ENCODE results near the gene SRPK1. TPM values are rescaled to one million over a fixed set of nuclear protein-coding genes. Genes with fewer than 3 reads are reported as not detected.

The SRPK1 gene
- total RNA-seq, 2 experiments from 2014 or later: 100 to 118 TPM

- Mint-ChIP-seq H3K4me3 (no peak overlapping the region), H3K27ac (no peak overlapping the region), H3K4me1 (peaks cover 4% of the 10 kb centered on the region), H3K27me3 (no peaks in the 10 kb centered on the region), H3K9me3 (ENCODE audit: low read depth) (no peaks in the 10 kb centered on the region), H3K36me3 (ENCODE audit: low read depth) (peaks cover 70% of the 10 kb centered on the region)
- CTCF ChIA-PET: no interaction called here
- DNase-seq (no peak), ATAC-seq (no peak)
- POLR2A ChIA-PET: no interaction called here
- intact Hi-C loops (cut with DNase I, micrococcal nuclease): no loop called here
Measured at GRCh38 chr6:35856250-35856649, 64.6 kb downstream of the SRPK1 start.

GRCh38 chr6:35852994-35853393, 67.9 kb downstream of the SRPK1 start:
- Mint-ChIP-seq H3K36me3 (ENCODE audit: low read depth) (peaks cover 69% of the 10 kb centered on the region), H3K27me3 (no peaks in the 10 kb centered on the region), H3K4me3 (no peak overlapping the region), H3K27ac (no peak overlapping the region), H3K4me1 (no peaks in the 10 kb centered on the region), H3K9me3 (ENCODE audit: low read depth) (no peaks in the 10 kb centered on the region)
- ChIA-PET POLR2A (no interaction called here), CTCF (no interaction called here)
- ATAC-seq: no peak
- no peak for DNase-seq
- intact Hi-C loops (cut with DNase I, micrococcal nuclease): no loop called here

DNA sequence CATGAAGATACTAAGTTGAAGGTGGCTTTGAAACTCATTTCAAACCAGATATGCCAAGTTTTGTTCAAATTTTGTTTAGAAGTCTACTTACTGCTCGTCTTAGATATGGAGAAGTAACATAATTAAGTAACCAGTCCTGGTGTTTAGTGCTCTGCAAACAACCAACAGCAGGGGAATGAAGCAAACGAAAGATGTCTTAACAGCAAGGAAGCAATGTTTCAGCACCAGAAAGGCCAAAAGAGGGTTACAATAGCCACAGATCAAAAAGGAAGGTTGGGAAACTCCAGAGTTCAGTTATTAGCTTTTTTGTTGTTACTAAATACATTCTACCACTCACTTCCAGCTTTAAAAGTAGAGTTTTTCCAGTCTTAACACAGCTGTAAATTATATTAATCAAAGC, 70.7 kb downstream of the SRPK1 start:
- Mint-ChIP-seq H3K36me3 (ENCODE audit: low read depth) (peaks cover 69% of the 10 kb centered on the region), H3K9me3 (ENCODE audit: low read depth) (no peaks in the 10 kb centered on the region), H3K27me3 (no peaks in the 10 kb centered on the region), H3K27ac (no peak overlapping the region), H3K4me1 (no peaks in the 10 kb centered on the region), H3K4me3 (no peak overlapping the region)
- POLR2A ChIA-PET: no interaction called here
- intact Hi-C loops (cut with DNase I, micrococcal nuclease): no loop called here
- CTCF ChIA-PET: interaction anchor here (0.6 kb wide), 1 partner anchor 236 kb away, joined by 3 read pairs; no protein-coding TSS in a partner anchor
- no peak for DNase-seq
- ATAC-seq: no peak

- Mint-ChIP-seq H3K27ac (no peak overlapping the region), H3K27me3 (no peaks in the 10 kb centered on the region), H3K36me3 (ENCODE audit: low read depth) (peaks cover 59% of the 10 kb centered on the region), H3K4me1 (no peaks in the 10 kb centered on the region), H3K9me3 (ENCODE audit: low read depth) (no peaks in the 10 kb centered on the region), H3K4me3 (no peak overlapping the region)
- DNase-seq (no peak), ATAC-seq (no peak)
- POLR2A ChIA-PET: no interaction called here
- CTCF ChIA-PET: no interaction called here
- intact Hi-C loops (cut with DNase I, micrococcal nuclease): no loop called here
Measured at GRCh38 chr6:35844290-35844689, 76.6 kb downstream of the SRPK1 start.

DNA sequence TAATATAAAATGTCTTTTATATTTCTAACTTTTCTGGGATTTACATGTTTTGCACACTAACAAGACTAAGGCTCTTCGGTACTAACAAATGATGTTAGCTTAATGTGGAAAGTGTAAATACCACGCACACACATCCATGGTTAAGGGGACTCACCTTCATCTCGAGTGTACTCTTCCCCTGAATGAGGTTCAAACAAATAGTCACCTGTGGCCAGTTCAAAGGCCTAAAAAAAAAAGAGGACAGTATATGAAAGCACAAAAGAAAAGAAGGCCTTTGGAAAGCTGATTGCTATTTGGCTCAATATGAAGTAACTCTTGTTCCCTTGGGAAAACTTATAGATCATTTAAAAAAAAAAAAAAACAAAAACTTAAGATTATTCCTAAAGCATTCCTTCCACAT, 78.5 kb downstream of the SRPK1 start:
- no peaks in the 10 kb centered on the region for H3K4me1 Mint-ChIP-seq
- ATAC-seq: no peak
- no peak overlapping the region for H3K27ac Mint-ChIP-seq
- no peaks in the 10 kb centered on the region for H3K9me3 Mint-ChIP-seq (ENCODE audit: low read depth)
- intact Hi-C loops (cut with DNase I, micrococcal nuclease): no loop called here
- ChIA-PET CTCF (interaction anchor here (0.6 kb wide), 1 partner anchor 319 kb away, joined by 3 read pairs; no protein-coding TSS in a partner anchor), POLR2A (no interaction called here)
- no peaks in the 10 kb centered on the region for H3K27me3 Mint-ChIP-seq
- no peak overlapping the region for H3K4me3 Mint-ChIP-seq
- DNase-seq: no peak
- peaks cover 53% of the 10 kb centered on the region for H3K36me3 Mint-ChIP-seq (ENCODE audit: low read depth)

DNA sequence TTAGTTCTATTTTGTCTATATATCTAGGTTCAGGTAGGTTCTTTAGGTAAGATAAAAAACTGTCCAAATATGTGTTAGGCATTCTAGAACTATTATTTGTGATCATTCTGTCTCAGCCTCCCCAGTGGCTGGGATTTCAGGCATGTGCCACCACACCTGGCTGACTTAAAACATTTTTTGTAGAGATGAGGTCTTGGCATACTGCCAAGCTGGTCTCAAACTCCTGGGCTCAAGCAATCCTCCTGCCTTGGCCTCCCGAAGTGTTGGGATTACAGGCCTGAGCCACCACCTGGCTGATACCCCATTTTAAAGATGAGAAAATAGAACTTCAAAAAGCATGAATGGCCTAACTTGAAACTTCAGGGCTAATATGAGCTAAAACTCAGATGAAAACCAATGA, 81.9 kb downstream of the SRPK1 start:
- POLR2A ChIA-PET: no interaction called here
- no peak overlapping the region for H3K27ac Mint-ChIP-seq
- H3K36me3 Mint-ChIP-seq (ENCODE audit: low read depth): peaks cover 48% of the 10 kb centered on the region
- intact Hi-C loops (cut with DNase I, micrococcal nuclease): no loop called here
- H3K4me1 Mint-ChIP-seq: no peaks in the 10 kb centered on the region
- no peak for ATAC-seq
- no peak overlapping the region for H3K4me3 Mint-ChIP-seq
- no peak for DNase-seq
- H3K9me3 Mint-ChIP-seq (ENCODE audit: low read depth): no peaks in the 10 kb centered on the region
- no peaks in the 10 kb centered on the region for H3K27me3 Mint-ChIP-seq
- CTCF ChIA-PET: interaction anchor here (0.7 kb wide), 2 partner anchors 239 to 452 kb away, joined by 3 to 8 read pairs; no protein-coding TSS in a partner anchor

GRCh38 chr6:35833536-35833935, 87.4 kb downstream of the SRPK1 start:
- ChIA-PET CTCF (no interaction called here), POLR2A (no interaction called here)
- Mint-ChIP-seq H3K27ac (no peak overlapping the region), H3K4me1 (no peaks in the 10 kb centered on the region), H3K9me3 (ENCODE audit: low read depth) (no peaks in the 10 kb centered on the region), H3K27me3 (no peaks in the 10 kb centered on the region), H3K36me3 (ENCODE audit: low read depth) (peaks cover 28% of the 10 kb centered on the region), H3K4me3 (no peak overlapping the region)
- DNase-seq: no peak
- no peak for ATAC-seq
- intact Hi-C loops (cut with DNase I, micrococcal nuclease): no loop called here

DNA sequence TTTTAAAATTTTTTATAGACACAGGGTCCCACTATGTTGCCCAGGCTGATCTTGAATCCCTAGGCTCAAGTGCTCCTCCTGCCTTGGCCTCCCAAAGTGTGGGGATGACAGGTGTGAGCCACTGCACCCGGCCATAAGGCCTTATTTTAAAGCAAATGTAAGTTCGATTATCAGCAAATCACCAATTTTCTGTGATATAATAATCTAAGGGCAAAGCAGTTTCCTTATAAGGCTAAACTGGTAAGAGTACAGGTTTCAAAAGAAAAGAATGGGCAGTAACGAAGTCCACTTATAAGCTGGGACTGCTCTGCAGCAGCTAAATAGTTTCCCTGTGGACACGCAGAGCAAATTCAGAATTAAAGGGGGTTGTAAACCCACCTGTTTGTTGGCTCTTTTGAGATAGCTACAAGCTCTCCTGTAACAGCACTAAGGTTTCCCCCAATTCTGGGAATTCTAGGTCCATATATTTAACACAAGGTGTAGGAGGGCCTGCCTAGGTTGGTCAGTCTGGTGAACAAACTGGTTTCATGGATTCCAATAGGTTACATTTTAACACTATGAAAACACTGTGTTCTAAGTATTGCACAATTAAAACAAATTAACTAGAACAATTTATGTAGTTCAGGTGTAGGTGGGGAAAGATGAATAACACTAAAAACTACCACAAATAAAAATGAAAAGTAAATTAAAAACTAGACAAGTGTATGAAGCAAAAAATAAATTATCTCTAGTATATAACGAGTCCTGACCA, 89.5 kb downstream of the SRPK1 start:
- Mint-ChIP-seq H3K4me3 (no peak overlapping the region), H3K4me1 (no peaks in the 10 kb centered on the region), H3K9me3 (ENCODE audit: low read depth) (no peaks in the 10 kb centered on the region), H3K27me3 (peaks cover 2% of the 10 kb centered on the region), H3K36me3 (ENCODE audit: low read depth) (peaks cover 18% of the 10 kb centered on the region), H3K27ac (no peak overlapping the region)
- ATAC-seq (no peak), DNase-seq (no peak)
- CTCF ChIA-PET: no interaction called here
- POLR2A ChIA-PET: no interaction called here
- intact Hi-C loops (cut with DNase I, micrococcal nuclease): no loop called here

- ATAC-seq: no peak
- ChIA-PET POLR2A (no interaction called here), CTCF (interaction anchor here (0.7 kb wide), 1 partner anchor 73 kb away, joined by 3 read pairs; no protein-coding TSS in a partner anchor)
- H3K4me1 Mint-ChIP-seq: no peaks in the 10 kb centered on the region
- intact Hi-C loops (cut with DNase I, micrococcal nuclease): no loop called here
- H3K36me3 Mint-ChIP-seq (ENCODE audit: low read depth): peaks cover 9% of the 10 kb centered on the region
- DNase-seq: no peak
- no peak overlapping the region for H3K4me3 Mint-ChIP-seq
- H3K27ac Mint-ChIP-seq: no peak overlapping the region
- peaks cover 2% of the 10 kb centered on the region for H3K27me3 Mint-ChIP-seq
- no peaks in the 10 kb centered on the region for H3K9me3 Mint-ChIP-seq (ENCODE audit: low read depth)
Measured at GRCh38 chr6:35829306-35829705, 91.6 kb downstream of the SRPK1 start.

DNA sequence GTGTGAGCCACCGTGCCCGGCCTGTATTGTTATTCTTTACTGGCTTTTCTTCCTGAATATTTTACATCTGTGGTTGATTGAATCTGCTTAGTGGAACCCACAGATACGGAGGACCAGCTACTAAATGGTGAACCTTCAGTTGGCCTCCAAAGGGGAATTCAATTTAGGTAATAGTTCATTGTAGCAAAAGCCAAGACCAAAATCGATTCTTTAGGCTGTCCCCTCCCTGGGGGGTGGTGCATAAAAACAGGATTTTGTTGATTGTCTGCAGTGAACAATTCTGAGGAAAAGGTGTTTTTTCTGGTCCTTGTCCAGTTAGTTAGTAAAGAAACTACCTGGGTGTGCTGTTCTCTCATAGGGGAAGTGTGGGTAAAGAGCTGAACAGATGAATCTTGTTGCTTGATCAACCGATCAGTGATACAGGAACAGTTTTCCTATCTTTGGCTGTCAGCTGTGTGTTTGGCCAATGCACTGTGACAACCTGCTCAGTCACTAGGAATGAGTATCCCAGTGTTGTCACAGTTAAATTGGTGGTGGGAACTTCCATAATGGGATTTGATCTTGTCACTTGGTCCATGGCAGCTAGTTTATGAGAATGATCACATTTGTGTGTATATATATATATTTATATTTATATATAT, 96.2 kb downstream of the SRPK1 start:
- POLR2A ChIA-PET: no interaction called here
- DNase-seq (no peak), ATAC-seq (no peak)
- no peaks in the 10 kb centered on the region for H3K9me3 Mint-ChIP-seq (ENCODE audit: low read depth)
- no peaks in the 10 kb centered on the region for H3K36me3 Mint-ChIP-seq (ENCODE audit: low read depth)
- H3K27ac Mint-ChIP-seq: no peak overlapping the region
- CTCF ChIA-PET: interaction anchor here (0.7 kb wide), 1 partner anchor 750 kb away, joined by 3 read pairs; no protein-coding TSS in a partner anchor
- intact Hi-C loops (cut with DNase I, micrococcal nuclease): no loop called here
- peaks cover 2% of the 10 kb centered on the region for H3K27me3 Mint-ChIP-seq
- no peak overlapping the region for H3K4me3 Mint-ChIP-seq
- no peaks in the 10 kb centered on the region for H3K4me1 Mint-ChIP-seq

DNA sequence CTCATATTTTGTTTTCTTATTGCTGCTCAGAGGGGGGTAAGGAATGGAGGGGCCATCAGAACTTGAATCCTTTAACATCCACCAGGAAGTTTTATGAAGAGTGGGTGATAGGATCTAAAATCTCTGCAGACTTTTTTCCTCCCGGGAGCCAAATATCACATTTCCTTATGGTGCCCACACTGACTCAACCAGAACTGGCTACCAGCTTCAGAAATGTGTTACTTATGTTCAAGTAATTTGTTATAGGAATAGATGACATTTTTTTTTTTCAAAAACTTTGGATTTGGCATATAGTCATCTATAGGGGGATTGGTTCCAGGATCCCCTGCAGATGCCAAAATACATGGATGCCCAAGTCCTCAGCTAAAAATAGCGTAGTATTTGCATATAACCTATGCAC, 97.3 kb downstream of the SRPK1 start:
- ATAC-seq (no peak), DNase-seq (no peak)
- intact Hi-C loops (cut with DNase I, micrococcal nuclease): no loop called here
- ChIA-PET POLR2A (interaction anchor here (0.6 kb wide), 1 partner anchor 734 kb away, joined by 7 read pairs; no protein-coding TSS in a partner anchor), CTCF (no interaction called here)
- no peaks in the 10 kb centered on the region for H3K36me3 Mint-ChIP-seq (ENCODE audit: low read depth)
- H3K4me1 Mint-ChIP-seq: no peaks in the 10 kb centered on the region
- no peak overlapping the region for H3K4me3 Mint-ChIP-seq
- no peaks in the 10 kb centered on the region for H3K9me3 Mint-ChIP-seq (ENCODE audit: low read depth)
- no peak overlapping the region for H3K27ac Mint-ChIP-seq
- peaks cover 2% of the 10 kb centered on the region for H3K27me3 Mint-ChIP-seq

DNA sequence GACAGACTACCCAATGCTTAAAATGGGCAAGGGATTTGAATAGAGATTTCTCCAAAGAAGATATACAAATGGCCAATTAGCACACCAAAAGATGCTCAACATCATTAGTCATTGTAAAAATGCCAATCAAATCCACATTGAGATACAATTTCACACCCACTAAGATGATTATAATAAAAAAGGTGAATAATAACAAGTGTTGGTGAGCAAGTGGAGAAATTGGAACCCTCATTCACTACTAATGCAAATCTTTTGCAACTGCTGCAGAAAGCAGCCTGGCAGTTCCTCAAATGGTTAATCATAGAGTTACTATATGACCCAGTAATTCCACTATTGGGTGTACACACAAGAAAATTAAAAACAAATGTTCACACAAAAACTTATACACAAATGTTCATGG, 103.4 kb downstream of the SRPK1 start:
- ATAC-seq (no peak), DNase-seq (no peak)
- CTCF ChIA-PET: no interaction called here
- POLR2A ChIA-PET: no interaction called here
- Mint-ChIP-seq H3K36me3 (ENCODE audit: low read depth) (no peaks in the 10 kb centered on the region), H3K9me3 (ENCODE audit: low read depth) (no peaks in the 10 kb centered on the region), H3K27me3 (no peaks in the 10 kb centered on the region), H3K4me1 (no peaks in the 10 kb centered on the region), H3K27ac (no peak overlapping the region), H3K4me3 (no peak overlapping the region)
- intact Hi-C loops (cut with DNase I, micrococcal nuclease): no loop called here

Data from activated CD4-positive, alpha-beta T cell treated with anti-CD3 and anti-CD28 coated beads for 36 hours (primary cell).